Fibroblast of pulmonary artery (primary cell): ENCODE data around the gene BEGAIN.

Experiments used
- DNase-seq: peaks from one replicate; pipeline ENCODE4 v3.0.0-alpha.2; 2010; ENCODE audit warnings: low read depth
- H3K4me3 ChIP-seq: replicated peaks from 2 replicates; pipeline ENCODE4 v1.5.1; 2011; ENCODE audit warnings: low read depth, mild to moderate bottlenecking, control low read depth, low read length, moderate library complexity
- CTCF ChIP-seq: IDR thresholded peaks from 2 replicates; pipeline ENCODE4 v1.5.1; 2011; ENCODE audit warnings: mild to moderate bottlenecking, control low read depth, low read length, inconsistent platforms; ENCODE audit errors: missing control alignments

The BEGAIN gene

GRCh38 chr14:100532154-100532861 is 54.9 kb downstream of the BEGAIN start:
- TF ChIP-seq CTCF: no peak
- no peak for DNase-seq
- H3K4me3 ChIP-seq: no peak overlapping the region

GRCh38 chr14:100531152-100532121 is 55.8 kb downstream of the BEGAIN start:
- H3K4me3 ChIP-seq: no peak overlapping the region
- TF ChIP-seq CTCF: no peak
- DNase-seq: no peak

- no peak for TF ChIP-seq CTCF
- H3K4me3 ChIP-seq: no peak overlapping the region
- DNase-seq: no peak
Observed at GRCh38 chr14:100530270-100531072, 56.7 kb downstream of the BEGAIN start.

GRCh38 chr14:100529561-100530031 is 57.6 kb downstream of the BEGAIN start:
- H3K4me3 ChIP-seq: no peak overlapping the region
- TF ChIP-seq CTCF: no peak
- no peak for DNase-seq

- no peak overlapping the region for H3K4me3 ChIP-seq
- TF ChIP-seq CTCF: no peak
- no peak for DNase-seq
Observed at GRCh38 chr14:100528962-100529560, 58.2 kb downstream of the BEGAIN start.

GRCh38 chr14:100526632-100527031 is 60.6 kb downstream of the BEGAIN start:
- DNase-seq: no peak
- H3K4me3 ChIP-seq: no peak overlapping the region
- no peak for TF ChIP-seq CTCF
